Cardiac fibroblast (primary cell): ENCODE data around the gene DMAC1.

Experiments used
- DNase-seq, 2 donors: peaks; one replicate each; pipeline versions ENCODE4 v3.0.0 to v3.0.0-alpha.2; 2010; ENCODE audit warnings: low read depth in 2 of 2
- H3K4me3 ChIP-seq, 2 donors: replicated peaks in 1 of 2; 1 replicate in 1 of 2; 2 replicates in 1 of 2; pipeline ENCODE4 v1.5.1; 2011; ENCODE audit warnings: low read depth in 2 of 2, low read length in 2 of 2, mild to moderate bottlenecking in 2 of 2, moderate library complexity in 1 of 2
- TF ChIP-seq, protein P1 (sequence below): IDR thresholded peaks from one replicate; pipeline ENCODE4 v1.5.1; 2011; ENCODE audit warnings: low read depth, mild to moderate bottlenecking, low read length, inconsistent platforms

The DMAC1 gene

DNA sequence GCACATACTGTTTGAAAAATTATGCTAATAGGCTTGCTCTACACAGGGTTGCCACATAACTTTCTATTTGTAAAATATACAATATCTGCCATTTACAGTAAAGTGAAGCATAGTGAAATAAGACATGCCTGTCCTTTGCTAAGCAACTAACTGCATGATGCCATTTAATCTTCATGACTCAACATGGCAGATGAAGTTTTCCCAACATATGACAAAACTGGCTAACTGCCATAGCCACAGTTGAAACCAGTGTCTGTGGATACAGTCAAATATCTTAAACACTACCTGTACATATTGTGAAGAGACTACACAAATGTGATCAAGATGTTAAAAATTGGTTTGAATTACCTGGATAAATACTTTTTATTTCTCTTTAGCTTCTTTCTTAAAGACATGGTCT lies 3.1 kb upstream of the DMAC1 start:
- no peak overlapping the region for H3K4me3 ChIP-seq
- TF ChIP-seq, protein P1, sequence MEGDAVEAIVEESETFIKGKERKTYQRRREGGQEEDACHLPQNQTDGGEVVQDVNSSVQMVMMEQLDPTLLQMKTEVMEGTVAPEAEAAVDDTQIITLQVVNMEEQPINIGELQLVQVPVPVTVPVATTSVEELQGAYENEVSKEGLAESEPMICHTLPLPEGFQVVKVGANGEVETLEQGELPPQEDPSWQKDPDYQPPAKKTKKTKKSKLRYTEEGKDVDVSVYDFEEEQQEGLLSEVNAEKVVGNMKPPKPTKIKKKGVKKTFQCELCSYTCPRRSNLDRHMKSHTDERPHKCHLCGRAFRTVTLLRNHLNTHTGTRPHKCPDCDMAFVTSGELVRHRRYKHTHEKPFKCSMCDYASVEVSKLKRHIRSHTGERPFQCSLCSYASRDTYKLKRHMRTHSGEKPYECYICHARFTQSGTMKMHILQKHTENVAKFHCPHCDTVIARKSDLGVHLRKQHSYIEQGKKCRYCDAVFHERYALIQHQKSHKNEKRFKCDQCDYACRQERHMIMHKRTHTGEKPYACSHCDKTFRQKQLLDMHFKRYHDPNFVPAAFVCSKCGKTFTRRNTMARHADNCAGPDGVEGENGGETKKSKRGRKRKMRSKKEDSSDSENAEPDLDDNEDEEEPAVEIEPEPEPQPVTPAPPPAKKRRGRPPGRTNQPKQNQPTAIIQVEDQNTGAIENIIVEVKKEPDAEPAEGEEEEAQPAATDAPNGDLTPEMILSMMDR = no peak
- peak in 1 of 2 donors; percentile 33 for DNase-seq

GRCh38 chr9:7799944-7800285 lies 337 bp upstream of the DMAC1 start:
- peak overlapping the region; percentile 72 to 86 for H3K4me3 ChIP-seq
- DNase-seq = no peak
- TF ChIP-seq, protein P1 = no peak

DNA sequence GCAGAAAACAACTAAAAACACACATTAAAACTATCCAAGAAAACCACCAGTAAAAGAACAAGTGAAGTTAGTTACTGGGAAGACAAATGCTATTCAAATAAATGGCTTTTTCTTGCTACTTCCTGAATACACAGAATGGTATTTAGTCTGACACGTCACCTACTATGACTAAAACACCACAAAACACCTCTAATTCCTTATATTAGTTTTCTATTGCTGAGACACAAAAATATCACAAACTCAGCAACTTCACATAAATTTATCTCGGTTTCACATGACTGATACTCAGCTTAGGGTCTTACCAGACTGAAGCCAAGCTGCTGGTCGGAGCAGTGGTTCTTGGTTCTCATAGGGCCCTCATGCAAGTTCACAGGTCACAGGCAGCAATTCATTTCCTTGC lies 5.4 kb downstream of the DMAC1 start:
- TF ChIP-seq, protein P1 = no peak
- DNase-seq = no peak
- H3K4me3 ChIP-seq = no peak overlapping the region

- TF ChIP-seq, protein P1 = no peak
- no peak overlapping the region for H3K4me3 ChIP-seq
- DNase-seq = no peak
Observed at GRCh38 chr9:7791394-7791793, 8.2 kb downstream of the DMAC1 start.

GRCh38 chr9:7790819-7791182 lies 8.8 kb downstream of the DMAC1 start:
- no peak for DNase-seq
- H3K4me3 ChIP-seq = no peak overlapping the region
- TF ChIP-seq, protein P1 = no peak

DNA sequence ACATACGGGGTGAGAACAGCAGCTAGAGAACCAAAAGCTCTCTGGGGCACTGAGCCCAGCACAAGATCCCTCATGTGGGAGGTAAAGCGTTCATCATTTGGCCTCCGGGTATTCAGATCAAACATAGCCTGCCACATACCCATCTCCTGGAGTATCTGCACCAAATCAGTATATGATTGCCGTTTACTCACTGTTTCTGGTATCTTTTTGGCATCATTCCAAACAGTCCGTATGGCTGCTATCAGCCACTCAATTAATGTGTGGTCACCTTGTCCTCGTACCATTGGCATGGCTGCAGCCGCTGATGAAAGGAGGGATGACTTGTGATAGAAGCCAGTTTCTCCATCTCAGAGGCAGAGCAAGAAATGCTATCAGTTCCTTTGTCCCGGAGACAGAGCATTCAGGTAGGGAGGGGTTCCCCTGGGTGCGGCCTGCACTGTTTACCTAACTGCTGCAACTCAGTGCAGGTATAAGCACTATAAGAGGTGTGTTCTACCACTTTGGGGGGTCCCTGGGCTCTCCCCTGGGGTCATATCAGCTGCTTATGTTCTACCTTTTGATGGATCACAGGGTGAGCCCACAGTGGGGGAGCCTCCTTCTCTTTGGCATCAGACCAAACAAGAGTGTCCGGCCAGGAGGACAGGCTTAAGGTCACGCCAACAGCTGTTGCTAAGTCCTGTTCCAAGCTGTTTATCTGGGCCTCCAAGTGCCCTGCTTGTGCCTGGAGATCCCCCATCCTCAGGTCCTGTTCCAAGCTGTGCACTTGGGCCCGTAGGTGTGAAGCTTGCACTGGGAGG lies 9.4 kb downstream of the DMAC1 start:
- H3K4me3 ChIP-seq = no peak overlapping the region
- no peak for DNase-seq
- TF ChIP-seq, protein P1 = no peak

- no peak for DNase-seq
- TF ChIP-seq, protein P1 = no peak
- H3K4me3 ChIP-seq = no peak overlapping the region
Observed at GRCh38 chr9:7788772-7789171, 10.8 kb downstream of the DMAC1 start.
